GM06990 (cell line): ENCODE data around the gene RNF220.

Experiments used
- DNase-seq: peaks from one replicate; pipeline ENCODE4 v3.0.0-alpha.2; 2011; ENCODE audit not compliant: insufficient read length; ENCODE audit errors: extremely low read depth
- H3K27me3 ChIP-seq: replicated peaks from 2 replicates; pipeline ENCODE4 v1.6.0; 2011; ENCODE audit warnings: low read length; ENCODE audit not compliant: control insufficient read depth, insufficient read depth
- H3K36me3 ChIP-seq: 2 replicates; pipeline ENCODE4 v1.5.1; 2011; ENCODE audit warnings: low read length; ENCODE audit not compliant: control insufficient read depth, insufficient read depth
- H3K4me3 ChIP-seq: replicated peaks from 2 replicates; pipeline ENCODE4 v1.5.1; 2011; ENCODE audit warnings: low read depth, mild to moderate bottlenecking, control low read depth, low read length
- CTCF ChIP-seq: IDR thresholded peaks from 2 replicates; pipeline ENCODE4 v1.5.1; 2011; ENCODE audit warnings: low read length, control low read depth, mild to moderate bottlenecking, inconsistent platforms; ENCODE audit not compliant: insufficient read depth, poor library complexity, severe bottlenecking

The RNF220 gene

GRCh38 chr1:44366371-44366975 lies 38.6 kb upstream of the RNF220 start:
- no peaks in the 10 kb centered on the region; the same call in none of the 2 replicates for H3K27me3 ChIP-seq
- TF ChIP-seq CTCF: no peak
- no peak overlapping the region for H3K4me3 ChIP-seq
- no peaks in the 10 kb centered on the region for H3K36me3 ChIP-seq
- DNase-seq: no peak

- Histone ChIP-seq H3K27me3 (no peaks in the 10 kb centered on the region; the same call in none of the 2 replicates), H3K4me3 (no peak overlapping the region), H3K36me3 (no peaks in the 10 kb centered on the region)
- no peak for DNase-seq
- no peak for TF ChIP-seq CTCF
Measured at GRCh38 chr1:44367944-44368343, 37.1 kb upstream of the RNF220 start.

- TF ChIP-seq CTCF: no peak
- H3K27me3 ChIP-seq: no peaks in the 10 kb centered on the region; the same call in none of the 2 replicates
Measured at GRCh38 chr1:44368471-44369151, 36.4 kb upstream of the RNF220 start.

GRCh38 chr1:44371206-44371605 lies 33.8 kb upstream of the RNF220 start:
- no peak for TF ChIP-seq CTCF
- Histone ChIP-seq H3K27me3 (no peaks in the 10 kb centered on the region; the same call in none of the 2 replicates), H3K36me3 (no peaks in the 10 kb centered on the region), H3K4me3 (no peak overlapping the region)
- DNase-seq: no peak

More at GRCh38 chr1:44368471-44369151, 36.4 kb upstream of the RNF220 start:
- no peak overlapping the region for H3K4me3 ChIP-seq
- no peaks in the 10 kb centered on the region for H3K36me3 ChIP-seq
- no peak for DNase-seq

- no peak for TF ChIP-seq CTCF
- no peaks in the 10 kb centered on the region for H3K27me3 ChIP-seq
- no peak for DNase-seq
- H3K36me3 ChIP-seq: no peaks in the 10 kb centered on the region
- H3K4me3 ChIP-seq: no peak overlapping the region
Measured at GRCh38 chr1:44375547-44375946, 29.5 kb upstream of the RNF220 start.
